Measurements from ENCODE around the gene MAD2L2.

MAD2L2 gene

GRCh38 chr1:11681071-11681771, at the start of gene MAD2L2:
TSS of gene MAD2L2 (minus strand) at chr1:11681148. CDS start at chr1:11680601, 547 bp downstream.
- peak; percentile 82 for DNase-seq

- no peak for DNase-seq
These were observed 49.5 kb upstream of the MAD2L2 start for GRCh38 chr1:11730429-11730891.

- DNase-seq = no peak
These were observed 48.8 kb upstream of the MAD2L2 start for GRCh38 chr1:11729498-11730428.

GRCh38 chr1:11729155-11729497, 48.2 kb upstream of the MAD2L2 start:
- DNase-seq = no peak

GRCh38 chr1:11728126-11728806, 47.3 kb upstream of the MAD2L2 start:
- DNase-seq = no peak

GRCh38 chr1:11727119-11727518, 46.2 kb upstream of the MAD2L2 start:
- no peak for DNase-seq

- DNase-seq = no peak
These were observed 44.7 kb upstream of the MAD2L2 start for GRCh38 chr1:11725616-11726015.

- no peak for DNase-seq
These were observed 41.6 kb upstream of the MAD2L2 start for GRCh38 chr1:11722538-11722937.

- no peak for DNase-seq
These were observed 40.4 kb upstream of the MAD2L2 start for GRCh38 chr1:11721311-11721710.

- no peak for DNase-seq
These were observed 39.6 kb upstream of the MAD2L2 start for GRCh38 chr1:11720525-11720924.

GRCh38 chr1:11720033-11720376, 39.1 kb upstream of the MAD2L2 start:
- DNase-seq = no peak

GRCh38 chr1:11719313-11720032, 38.5 kb upstream of the MAD2L2 start:
- DNase-seq = peak; percentile 47

- no peak for DNase-seq
These were observed 34.1 kb upstream of the MAD2L2 start for GRCh38 chr1:11714831-11715575.

- DNase-seq = no peak
These were observed 32.1 kb upstream of the MAD2L2 start for GRCh38 chr1:11713095-11713494.

GRCh38 chr1:11712285-11712684, 31.3 kb upstream of the MAD2L2 start:
- no peak for DNase-seq

- DNase-seq = no peak
These were observed 30.5 kb upstream of the MAD2L2 start for GRCh38 chr1:11711490-11711889.

- no peak for DNase-seq
These were observed 27.8 kb upstream of the MAD2L2 start for GRCh38 chr1:11708554-11709350.

- peak; percentile 91 for DNase-seq
These were observed 26.8 kb upstream of the MAD2L2 start for GRCh38 chr1:11707621-11708276.

GRCh38 chr1:11706292-11706691, 25.3 kb upstream of the MAD2L2 start:
- no peak for DNase-seq

GRCh38 chr1:11705596-11705995, 24.6 kb upstream of the MAD2L2 start:
- no peak for DNase-seq
